ENCODE data around the gene WWP2.

The WWP2 gene

GRCh38 chr16:69859105-69859989 is 97.2 kb downstream of the WWP2 start:
- DNase-seq (ENCODE audit: low read depth in 2 of 2), result no peak

GRCh38 chr16:69860233-69861231 is 98.4 kb downstream of the WWP2 start:
- no peak for DNase-seq (ENCODE audit: low read depth in 2 of 2)

- DNase-seq (ENCODE audit: low read depth in 2 of 2), result no peak
These were observed 99.3 kb downstream of the WWP2 start for GRCh38 chr16:69861292-69862030.

GRCh38 chr16:69863401-69864281 is 101.5 kb downstream of the WWP2 start:
- DNase-seq (ENCODE audit: low read depth in 2 of 2), result no peak

- DNase-seq (ENCODE audit: low read depth in 2 of 2), result no peak
These were observed 103.6 kb downstream of the WWP2 start for GRCh38 chr16:69865701-69866100.

GRCh38 chr16:69867784-69868560 is 105.8 kb downstream of the WWP2 start:
- no peak for DNase-seq (ENCODE audit: low read depth in 2 of 2)

- no peak for DNase-seq (ENCODE audit: low read depth in 2 of 2)
These were observed 108.6 kb downstream of the WWP2 start for GRCh38 chr16:69870761-69871160.

- DNase-seq (ENCODE audit: low read depth in 2 of 2), result no peak
These were observed 109.6 kb downstream of the WWP2 start for GRCh38 chr16:69871708-69872107.

- no peak for DNase-seq (ENCODE audit: low read depth in 2 of 2)
These were observed 110.8 kb downstream of the WWP2 start for GRCh38 chr16:69872888-69873287.

- DNase-seq (ENCODE audit: low read depth in 2 of 2), result no peak
These were observed 111.7 kb downstream of the WWP2 start for GRCh38 chr16:69873783-69874182.

GRCh38 chr16:69874271-69874670 is 112.1 kb downstream of the WWP2 start:
- no peak for DNase-seq (ENCODE audit: low read depth in 2 of 2)

GRCh38 chr16:69880640-69881133 is 118.6 kb downstream of the WWP2 start:
- DNase-seq (ENCODE audit: low read depth in 2 of 2), result no peak

- no peak for DNase-seq (ENCODE audit: low read depth in 2 of 2)
These were observed 119.0 kb downstream of the WWP2 start for GRCh38 chr16:69881141-69881540.

- DNase-seq (ENCODE audit: low read depth in 2 of 2), result no peak
These were observed 121.6 kb downstream of the WWP2 start for GRCh38 chr16:69883744-69884143.

- no peak for DNase-seq (ENCODE audit: low read depth in 2 of 2)
These were observed 123.6 kb downstream of the WWP2 start for GRCh38 chr16:69885722-69886121.

- DNase-seq (ENCODE audit: low read depth in 2 of 2), result no peak
These were observed 124.6 kb downstream of the WWP2 start for GRCh38 chr16:69886726-69887125.

- DNase-seq (ENCODE audit: low read depth in 2 of 2), result no peak
These were observed 126.0 kb downstream of the WWP2 start for GRCh38 chr16:69888005-69888590.

GRCh38 chr16:69889295-69889964 is 127.3 kb downstream of the WWP2 start:
- DNase-seq (ENCODE audit: low read depth in 2 of 2), result no peak

Measured in stimulated activated CD4-positive, alpha-beta T cell treated with anti-CD3 and anti-CD28 coated beads, Interleukin-1b, Interleukin-23, amount 100 ng/mL, for 1 hour (primary cell).